Coronary artery (tissue), 2 donors: ENCODE results near the gene TTPAL.
A peak's percentile ranks its signal among the peaks of the same experiment; 100 is the strongest.

Experiments used
- DNase-seq: peaks from one replicate; pipeline ENCODE4 v3.0.0-alpha.2; 2017; ENCODE audit warnings: low spot score
- H3K27ac ChIP-seq, 2 donors: fragments of 200-600 bp; sonication (generic); one replicate each; pipeline ENCODE4 v1.5.1; 2016 to 2019
- H3K4me3 ChIP-seq: fragments of 200-600 bp; sonication (generic); 2 replicates; pipeline ENCODE4 v1.5.1; 2016; ENCODE audit warnings: mild to moderate bottlenecking, moderate library complexity
- TF ChIP-seq, protein P1 (sequence below): fragments of 200-600 bp; sonication (generic); IDR thresholded peaks from one replicate; pipeline ENCODE4 v1.5.1; 2019; ENCODE audit warnings: antibody characterized with exemption

Gene TTPAL

DNA sequence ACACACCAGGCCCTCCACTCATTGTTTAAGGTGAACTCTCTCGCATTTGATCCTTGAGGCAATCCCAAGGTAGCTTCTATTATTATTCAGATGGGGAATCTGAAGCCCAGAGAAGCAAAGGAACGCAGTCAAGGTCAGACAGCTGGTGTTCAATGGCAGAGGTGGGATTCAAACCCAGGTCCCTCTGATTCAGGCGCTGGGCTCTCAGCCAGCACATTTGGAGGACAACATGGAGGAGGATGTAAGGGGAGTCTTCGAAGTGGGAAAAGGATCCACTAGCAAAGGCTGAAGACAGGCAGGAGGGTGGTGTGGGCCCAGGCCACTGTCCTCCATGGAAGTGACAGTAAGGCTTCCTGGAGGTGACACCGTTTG lies 13.9 kb upstream of the TTPAL start:
- no peak overlapping the region for H3K27ac ChIP-seq

DNA sequence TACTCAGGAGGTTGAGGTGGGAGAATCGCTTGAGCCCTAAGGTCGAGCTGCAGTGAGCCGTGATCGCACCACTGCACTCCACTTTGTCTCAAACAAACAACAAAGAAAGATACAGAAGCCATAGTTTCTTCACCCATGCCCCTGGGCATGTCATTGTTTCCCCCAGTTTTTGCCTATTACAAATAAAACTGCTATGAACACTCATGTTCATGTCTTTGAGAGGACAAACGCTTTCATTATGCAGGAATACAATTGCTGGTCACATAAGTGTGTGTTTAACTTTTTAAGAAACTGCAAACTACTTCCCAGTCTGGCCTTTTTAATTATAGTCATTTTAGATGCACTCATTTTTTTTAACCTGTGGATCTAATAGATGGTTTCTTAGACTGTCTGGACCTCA lies 12.2 kb upstream of the TTPAL start:
- TF ChIP-seq, protein P1, sequence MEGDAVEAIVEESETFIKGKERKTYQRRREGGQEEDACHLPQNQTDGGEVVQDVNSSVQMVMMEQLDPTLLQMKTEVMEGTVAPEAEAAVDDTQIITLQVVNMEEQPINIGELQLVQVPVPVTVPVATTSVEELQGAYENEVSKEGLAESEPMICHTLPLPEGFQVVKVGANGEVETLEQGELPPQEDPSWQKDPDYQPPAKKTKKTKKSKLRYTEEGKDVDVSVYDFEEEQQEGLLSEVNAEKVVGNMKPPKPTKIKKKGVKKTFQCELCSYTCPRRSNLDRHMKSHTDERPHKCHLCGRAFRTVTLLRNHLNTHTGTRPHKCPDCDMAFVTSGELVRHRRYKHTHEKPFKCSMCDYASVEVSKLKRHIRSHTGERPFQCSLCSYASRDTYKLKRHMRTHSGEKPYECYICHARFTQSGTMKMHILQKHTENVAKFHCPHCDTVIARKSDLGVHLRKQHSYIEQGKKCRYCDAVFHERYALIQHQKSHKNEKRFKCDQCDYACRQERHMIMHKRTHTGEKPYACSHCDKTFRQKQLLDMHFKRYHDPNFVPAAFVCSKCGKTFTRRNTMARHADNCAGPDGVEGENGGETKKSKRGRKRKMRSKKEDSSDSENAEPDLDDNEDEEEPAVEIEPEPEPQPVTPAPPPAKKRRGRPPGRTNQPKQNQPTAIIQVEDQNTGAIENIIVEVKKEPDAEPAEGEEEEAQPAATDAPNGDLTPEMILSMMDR, result no peak
- H3K27ac ChIP-seq, result no peak overlapping the region
- no peak overlapping the region for H3K4me3 ChIP-seq
- no peak for DNase-seq

More for the DNA sequence above, 13.9 kb upstream of the TTPAL start:
- TF ChIP-seq, protein P1, result no peak
- H3K4me3 ChIP-seq, result no peak overlapping the region
- DNase-seq, result no peak

DNA sequence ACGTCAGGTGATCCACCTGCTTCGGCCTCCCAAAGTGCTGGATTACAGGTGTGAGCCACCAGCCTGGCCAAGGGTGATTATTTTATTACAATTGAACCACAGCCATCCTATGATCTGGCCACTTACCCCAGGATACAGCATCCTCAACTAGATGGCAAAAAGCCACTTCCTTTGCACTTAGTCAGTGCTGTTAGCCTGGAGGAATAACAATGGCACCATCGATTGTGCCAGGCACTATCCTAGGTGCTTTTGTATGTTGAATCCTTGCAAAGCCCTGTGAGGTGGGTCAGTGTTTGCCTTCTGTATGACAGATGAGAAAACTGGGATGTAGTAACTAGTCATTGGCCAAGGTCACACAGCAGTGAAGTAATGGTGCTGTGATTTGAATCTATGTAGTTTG lies 11.2 kb upstream of the TTPAL start:
- no peak overlapping the region for H3K4me3 ChIP-seq
- TF ChIP-seq, protein P1, result no peak
- no peak for DNase-seq
- H3K27ac ChIP-seq, result no peak overlapping the region

DNA sequence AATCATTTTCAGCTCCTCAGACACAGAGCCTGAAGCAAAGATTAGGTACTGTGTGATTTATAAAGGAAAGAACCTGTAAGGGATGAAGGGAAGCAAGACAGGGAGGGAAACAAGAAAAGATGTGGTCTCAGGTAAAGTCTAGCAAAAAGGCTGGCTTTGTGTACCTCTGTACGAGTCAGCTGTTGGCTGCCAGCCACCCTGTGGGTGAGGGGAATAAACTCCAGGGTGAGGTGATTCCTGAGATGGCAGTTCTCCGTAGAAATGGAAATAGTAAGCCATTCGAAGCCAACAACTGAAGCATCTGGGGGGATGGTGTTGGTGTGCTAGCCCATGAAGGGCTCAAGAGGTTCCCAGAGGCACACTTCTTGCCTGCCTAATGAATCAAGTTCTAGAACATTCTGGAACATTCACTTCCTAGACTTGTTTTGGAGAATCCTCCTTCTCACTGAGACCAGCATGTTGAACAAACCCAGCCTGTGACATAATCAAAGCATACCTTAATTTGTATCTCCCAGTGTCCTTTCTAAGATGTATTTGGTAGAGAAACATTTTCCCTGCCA lies 10.6 kb upstream of the TTPAL start:
- Histone ChIP-seq H3K4me3 (no peak overlapping the region), H3K27ac (no peak overlapping the region)
- DNase-seq, result no peak
- TF ChIP-seq, protein P1, result no peak

DNA sequence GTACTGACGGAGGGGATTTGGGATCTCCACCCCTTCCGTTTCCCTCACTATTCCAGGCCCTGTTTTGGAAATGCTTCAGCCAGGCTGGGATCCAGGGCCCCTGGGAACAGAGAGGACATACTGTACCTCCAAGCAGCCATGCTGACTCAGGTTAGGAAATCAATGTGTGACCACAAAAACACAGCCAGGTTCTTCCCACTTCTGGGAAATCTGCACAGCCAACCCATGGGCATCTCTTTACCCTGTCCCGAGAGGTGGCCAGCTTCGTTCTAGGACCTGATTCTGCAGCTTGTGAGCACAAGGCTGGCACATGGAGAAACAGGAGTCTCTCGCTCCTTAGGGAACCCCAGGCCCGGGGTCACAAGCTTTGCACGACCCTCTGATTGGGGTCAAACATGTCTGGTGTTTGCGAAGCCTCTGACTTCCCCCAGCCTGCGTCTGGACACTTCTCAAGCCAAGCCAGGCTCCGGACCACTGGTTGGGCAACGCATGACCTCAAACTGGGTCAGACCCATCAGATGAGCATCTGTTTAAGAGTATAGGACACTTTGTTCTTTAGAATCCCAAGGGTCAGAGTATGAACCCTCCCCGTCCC lies 8.3 kb upstream of the TTPAL start:
- TF ChIP-seq, protein P1, result no peak
- DNase-seq, result peak; percentile 81
- no peak overlapping the region for H3K27ac ChIP-seq
- no peak overlapping the region for H3K4me3 ChIP-seq

DNA sequence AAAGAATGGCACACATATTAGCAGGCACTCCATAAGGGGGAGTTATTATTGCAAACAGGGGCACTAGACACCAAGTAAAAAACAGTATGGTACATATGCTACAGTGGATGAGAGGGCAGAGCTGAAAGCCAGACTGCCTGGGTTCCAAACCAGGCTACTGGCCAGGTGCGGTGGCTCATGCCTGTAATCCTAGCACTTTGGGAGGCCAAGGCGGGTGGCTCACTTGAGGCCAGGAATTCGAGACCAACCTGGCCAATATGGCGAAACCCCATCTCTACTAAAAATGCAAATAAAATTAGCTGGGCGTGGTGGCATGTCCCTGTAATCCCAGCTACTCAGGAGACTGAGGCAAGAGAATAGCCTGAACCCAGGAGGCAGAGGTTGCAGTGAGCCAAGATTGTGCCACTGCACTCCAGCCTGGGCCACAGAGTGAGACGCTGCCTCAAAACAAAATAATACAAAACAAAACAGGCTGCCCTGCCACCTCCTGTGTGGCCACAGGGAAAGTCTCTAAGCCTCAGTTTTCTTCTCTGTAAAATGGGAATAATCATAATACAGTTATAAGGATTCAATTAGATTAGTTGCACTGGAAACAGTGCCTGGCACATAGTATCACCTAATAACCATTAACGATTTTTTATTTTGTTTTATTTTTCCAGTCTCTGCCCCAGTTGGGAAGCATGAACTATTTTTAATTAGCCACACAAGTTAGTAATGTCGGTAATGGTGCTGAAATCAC lies 7.5 kb upstream of the TTPAL start:
- TF ChIP-seq, protein P1, result no peak
- DNase-seq, result no peak
- H3K4me3 ChIP-seq, result no peak overlapping the region
- no peak overlapping the region for H3K27ac ChIP-seq

DNA sequence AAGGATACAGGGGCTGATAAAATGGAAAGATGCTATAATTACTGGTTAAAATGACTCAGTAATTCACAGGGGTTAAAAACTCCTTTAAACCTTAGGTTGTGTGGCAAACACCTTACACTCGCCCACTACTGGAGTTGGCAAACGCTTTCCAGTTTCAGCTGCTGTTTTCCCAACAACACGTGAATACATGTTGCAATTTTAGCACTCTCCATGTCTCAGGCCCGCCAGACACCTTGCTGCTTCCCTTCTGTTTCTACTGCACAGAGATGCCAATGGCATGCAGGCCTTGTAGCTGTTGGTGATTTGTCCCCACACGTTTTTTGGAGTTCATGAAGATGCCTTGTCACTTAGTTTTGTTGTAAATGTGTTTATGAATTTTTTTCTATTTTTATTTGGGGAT lies 5.3 kb upstream of the TTPAL start:
- DNase-seq, result no peak
- TF ChIP-seq, protein P1, result no peak
- Histone ChIP-seq H3K27ac (no peak overlapping the region), H3K4me3 (no peak overlapping the region)
